HG02588 (cell line): ENCODE data around the gene CYFIP1.

Experiments used
- ATAC-seq: cut with Tn5 transposase; IDR thresholded peaks from one replicate; pipeline ENCODE4 v1.9.1; 2021; ENCODE audit warnings: mild to moderate bottlenecking, moderate library complexity; ENCODE audit not compliant: unreplicated experiment

Gene CYFIP1

GRCh38 chr15:22872936-22873701, 107.0 kb downstream of the CYFIP1 start:
- ATAC-seq, result no peak

GRCh38 chr15:22871481-22872086, 108.6 kb downstream of the CYFIP1 start:
- no peak for ATAC-seq

- ATAC-seq, result no peak
These were observed 109.3 kb downstream of the CYFIP1 start for GRCh38 chr15:22870865-22871264.

- no peak for ATAC-seq
These were observed 110.3 kb downstream of the CYFIP1 start for GRCh38 chr15:22869856-22870255.

- ATAC-seq, result no peak
These were observed 111.2 kb downstream of the CYFIP1 start for GRCh38 chr15:22868928-22869327.

- no peak for ATAC-seq
These were observed 111.7 kb downstream of the CYFIP1 start for GRCh38 chr15:22868495-22868894.

- no peak for ATAC-seq
These were observed 112.3 kb downstream of the CYFIP1 start for GRCh38 chr15:22867886-22868285.

- no peak for ATAC-seq
These were observed 114.1 kb downstream of the CYFIP1 start for GRCh38 chr15:22866079-22866478.

- ATAC-seq, result no peak
These were observed 116.8 kb downstream of the CYFIP1 start for GRCh38 chr15:22863356-22863755.

GRCh38 chr15:22861161-22861560, 119.0 kb downstream of the CYFIP1 start:
- ATAC-seq, result no peak

GRCh38 chr15:22856659-22857058, 123.5 kb downstream of the CYFIP1 start:
- ATAC-seq, result no peak

- no peak for ATAC-seq
These were observed 124.4 kb downstream of the CYFIP1 start for GRCh38 chr15:22855791-22856190.

- no peak for ATAC-seq
These were observed 128.7 kb downstream of the CYFIP1 start for GRCh38 chr15:22851513-22851912.

- ATAC-seq, result no peak
These were observed 130.1 kb downstream of the CYFIP1 start for GRCh38 chr15:22850055-22850454.

- ATAC-seq, result no peak
These were observed 134.1 kb downstream of the CYFIP1 start for GRCh38 chr15:22846073-22846472.

- no peak for ATAC-seq
These were observed 134.8 kb downstream of the CYFIP1 start for GRCh38 chr15:22845289-22845900.

GRCh38 chr15:22844421-22845288, 135.5 kb downstream of the CYFIP1 start:
- no peak for ATAC-seq

- peak; percentile 0 for ATAC-seq
These were observed 141.0 kb downstream of the CYFIP1 start for GRCh38 chr15:22839046-22839695.

- ATAC-seq, result peak; percentile 77
These were observed 141.7 kb downstream of the CYFIP1 start, which contains the start of gene NIPA2 for GRCh38 chr15:22838292-22839042. Gene NIPA2 (plus strand): TSS chr15:22838666. CDS start chr15:22851732, 13,066 bp downstream.

GRCh38 chr15:22831473-22831872, 148.7 kb downstream of the CYFIP1 start:
- ATAC-seq, result no peak
